ENCODE results near the gene S1PR5.

S1PR5 gene

DNA sequence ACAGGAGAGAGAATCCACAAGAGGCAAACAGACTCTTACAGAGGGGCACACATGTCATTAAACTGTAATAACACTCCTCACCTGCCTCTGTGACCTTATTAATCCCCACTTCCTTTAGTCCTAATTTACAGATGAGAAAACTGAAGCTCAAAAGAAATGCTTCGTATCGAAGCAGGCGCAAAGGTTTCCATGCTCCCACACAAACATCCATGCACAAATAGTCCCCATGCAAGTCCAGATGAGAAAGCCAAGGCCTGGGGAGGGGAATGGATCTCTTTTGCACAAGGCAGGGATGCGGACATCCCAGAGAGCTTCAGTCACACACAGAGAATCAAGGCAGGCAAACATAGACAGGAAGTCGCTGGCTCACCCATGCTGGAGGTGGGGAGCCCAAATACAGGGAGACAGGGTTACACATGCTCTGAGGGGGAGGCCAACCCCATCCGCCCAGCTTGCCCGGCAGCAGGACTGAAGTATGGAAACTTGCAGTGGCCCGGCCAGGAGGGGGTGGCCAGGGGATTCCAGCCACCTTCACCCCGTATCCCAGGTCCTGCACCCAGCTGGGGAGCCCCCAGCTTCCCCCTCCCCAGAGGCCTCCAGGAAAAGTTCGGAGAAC, 468 bp downstream of the S1PR5 start:
- DNase-seq (ENCODE audit: extremely low read depth in 1 of 2, low read depth in 1 of 2), result no peak

- DNase-seq (ENCODE audit: extremely low read depth in 1 of 2, low read depth in 1 of 2), result no peak
Observed at GRCh38 chr19:10516064-10516385, 1.2 kb downstream of the S1PR5 start.

DNA sequence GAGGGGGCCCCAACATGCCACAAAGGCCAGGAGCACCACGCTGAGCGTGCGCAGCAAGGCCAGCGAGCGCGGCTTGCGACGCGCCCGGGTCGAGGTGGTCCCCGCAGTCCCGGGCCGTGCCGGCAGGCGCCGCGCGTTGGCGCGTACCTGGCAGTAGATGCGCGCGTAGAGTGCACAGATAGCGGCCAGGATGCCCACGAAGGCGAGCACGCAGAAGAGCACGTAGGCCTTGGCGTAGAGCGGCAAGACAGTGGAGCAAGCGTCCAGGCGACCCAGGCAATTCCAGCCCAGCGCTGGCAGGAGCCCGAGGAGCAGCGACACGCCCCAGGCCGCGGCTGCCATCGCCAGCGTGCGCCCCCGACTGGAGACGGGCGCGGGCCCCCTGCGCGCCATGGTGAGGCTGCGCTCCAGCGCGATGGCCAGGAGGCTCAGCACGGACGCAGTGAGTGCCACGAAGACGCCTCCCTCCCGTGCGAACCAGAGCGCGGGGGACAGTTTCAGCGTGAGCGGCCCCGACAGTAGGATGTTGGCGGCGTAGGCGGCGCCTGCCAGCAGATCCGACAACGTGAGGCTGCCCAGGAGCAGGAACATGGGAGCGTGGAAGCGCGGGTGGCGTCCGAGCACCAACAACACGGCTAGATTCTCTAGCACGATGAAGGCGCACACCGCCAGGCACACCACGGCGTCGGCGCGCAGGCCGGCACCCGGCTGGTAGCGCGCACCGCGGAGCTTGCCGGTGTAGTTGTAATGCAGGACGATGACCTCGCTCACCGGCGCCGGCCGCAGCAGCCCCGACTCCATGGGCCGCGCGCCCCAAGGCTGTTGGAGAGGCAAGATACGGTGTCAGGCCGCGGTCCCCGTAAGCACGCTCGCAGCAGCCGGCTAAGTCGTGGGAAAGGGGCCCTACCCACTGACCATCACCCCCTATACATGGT, 2.8 kb downstream of the S1PR5 start:
- no peak for DNase-seq (ENCODE audit: extremely low read depth in 1 of 2, low read depth in 1 of 2)

DNA sequence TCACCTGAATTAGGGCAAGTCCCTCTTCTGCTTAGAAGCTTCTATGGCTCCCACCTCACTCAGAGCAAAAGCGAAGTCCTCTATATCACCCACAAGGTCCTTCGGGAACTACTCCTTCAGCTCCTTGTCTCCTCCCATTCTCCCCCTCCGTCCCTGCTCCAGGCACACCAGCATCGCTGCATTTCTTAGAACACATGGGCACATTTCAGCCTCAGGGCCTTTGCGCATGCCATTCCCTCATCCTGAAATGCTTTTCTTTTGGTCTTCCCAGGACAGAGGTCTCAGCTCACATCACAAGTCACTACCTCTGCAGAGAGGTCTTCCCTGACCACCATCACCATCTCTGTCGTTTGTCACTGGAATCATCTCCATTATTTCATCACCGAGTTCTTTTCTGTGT, 4.0 kb downstream of the S1PR5 start:
- DNase-seq (ENCODE audit: extremely low read depth in 1 of 2, low read depth in 1 of 2), result no peak

GRCh38 chr19:10510301-10510802, 6.9 kb downstream of the S1PR5 start:
- no peak for DNase-seq (ENCODE audit: extremely low read depth in 1 of 2, low read depth in 1 of 2)

DNA sequence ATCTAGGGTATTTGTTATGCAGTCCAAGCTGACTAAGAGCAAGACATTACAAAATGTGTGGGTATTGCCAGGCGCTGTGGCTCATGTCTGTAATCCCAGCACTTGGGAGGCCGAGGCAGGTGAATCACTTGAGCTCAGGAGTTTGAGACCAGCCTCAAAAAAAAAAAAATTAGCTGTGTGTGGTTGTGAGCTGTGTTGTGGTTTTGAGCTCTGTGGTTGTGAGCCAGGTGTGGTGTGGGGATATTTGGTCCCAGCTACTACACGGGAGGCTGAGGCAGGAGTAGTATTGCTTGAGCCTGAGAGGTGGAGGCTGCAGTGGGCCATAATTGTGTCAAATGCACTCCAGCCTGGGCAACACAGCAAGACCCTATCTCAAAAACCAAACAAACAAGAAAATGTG, 8.5 kb downstream of the S1PR5 start:
- DNase-seq (ENCODE audit: extremely low read depth in 1 of 2, low read depth in 1 of 2), result no peak

DNA sequence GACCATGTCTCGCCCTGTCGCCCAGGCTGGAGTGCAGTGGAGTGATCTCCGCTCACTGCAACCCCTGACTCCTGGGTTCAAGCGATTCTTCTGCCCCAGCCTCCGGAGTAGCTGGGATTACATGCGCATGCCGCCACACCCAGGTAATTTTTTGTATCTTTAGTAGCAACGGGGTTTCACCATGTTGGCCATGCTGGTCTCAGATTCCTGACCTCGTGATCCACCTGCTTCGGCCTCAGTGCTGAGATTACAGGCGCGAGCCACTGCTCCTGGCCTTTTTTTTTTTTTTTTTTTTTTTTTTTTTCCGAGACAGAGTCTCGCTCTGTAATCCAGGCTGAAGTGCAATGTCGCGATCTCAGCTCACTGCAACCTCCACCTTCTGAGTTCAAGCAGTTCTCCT, 9.2 kb downstream of the S1PR5 start:
- DNase-seq (ENCODE audit: extremely low read depth in 1 of 2, low read depth in 1 of 2), result no peak

DNA sequence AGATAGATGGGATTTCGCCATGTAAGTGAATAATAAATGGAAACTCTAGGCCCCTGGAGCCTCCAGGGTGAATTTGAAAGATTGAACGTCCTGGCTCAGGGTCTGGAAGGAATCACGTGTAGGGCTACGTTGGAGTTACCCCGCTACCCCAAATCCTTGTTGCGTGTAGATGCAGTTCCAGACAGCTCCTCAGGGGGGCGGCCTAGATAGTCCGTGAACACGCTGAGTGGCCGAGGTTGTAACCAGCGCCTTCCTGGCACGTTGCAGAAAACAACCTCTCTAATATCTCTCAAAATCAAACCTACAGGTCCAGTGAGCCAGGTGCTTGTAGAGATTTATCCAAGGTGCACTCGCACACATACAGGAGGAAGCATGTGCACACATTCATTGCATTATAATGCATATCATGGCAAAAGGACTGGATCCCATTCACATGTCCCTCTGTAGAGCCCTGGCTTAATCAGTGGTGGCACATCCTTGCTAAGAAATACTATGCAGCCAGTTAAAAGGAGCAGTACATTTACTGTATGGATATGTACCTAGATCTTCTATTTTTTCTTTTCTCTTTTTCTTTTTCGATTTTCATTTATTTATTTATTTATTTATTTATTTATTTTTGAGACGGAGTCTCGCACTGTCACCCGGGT, 11.5 kb downstream of the S1PR5 start:
- peak; percentile 57 to 67 for DNase-seq (ENCODE audit: extremely low read depth in 1 of 2, low read depth in 1 of 2)

GRCh38 chr19:10503002-10503789, 14.1 kb downstream of the S1PR5 start, which contains the start of gene KEAP1:
Gene KEAP1 (minus strand): TSS chr19:10503356. CDS start chr19:10500033, 3,323 bp downstream.
- DNase-seq (ENCODE audit: extremely low read depth in 1 of 2, low read depth in 1 of 2), result no peak

DNA sequence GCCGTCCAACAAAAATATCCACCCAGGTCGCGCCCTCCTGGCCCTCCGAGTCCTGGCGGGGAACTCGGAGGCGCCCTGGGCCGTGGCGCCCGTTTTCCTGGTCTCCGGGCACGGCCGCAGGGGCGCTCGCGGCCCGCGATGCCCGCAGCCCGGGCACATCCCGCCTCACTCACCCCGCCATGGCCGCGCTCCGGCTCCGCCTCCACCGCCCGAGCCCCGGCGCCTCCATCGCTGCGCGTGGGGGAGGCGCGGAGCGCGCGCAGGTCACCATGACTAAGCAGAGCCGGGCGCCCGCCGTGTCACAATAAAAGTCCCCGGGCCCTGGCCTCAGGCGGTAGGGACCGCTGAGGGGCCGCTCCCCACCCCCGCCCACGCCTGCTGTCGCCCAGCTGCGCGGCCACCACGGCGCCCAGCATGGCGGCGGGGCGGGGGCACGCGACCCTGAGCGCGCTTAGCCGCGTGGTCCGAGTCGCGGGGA, 14.7 kb downstream of the S1PR5 start:
- peak; percentile 65 to 85 for DNase-seq (ENCODE audit: extremely low read depth in 1 of 2, low read depth in 1 of 2)

DNA sequence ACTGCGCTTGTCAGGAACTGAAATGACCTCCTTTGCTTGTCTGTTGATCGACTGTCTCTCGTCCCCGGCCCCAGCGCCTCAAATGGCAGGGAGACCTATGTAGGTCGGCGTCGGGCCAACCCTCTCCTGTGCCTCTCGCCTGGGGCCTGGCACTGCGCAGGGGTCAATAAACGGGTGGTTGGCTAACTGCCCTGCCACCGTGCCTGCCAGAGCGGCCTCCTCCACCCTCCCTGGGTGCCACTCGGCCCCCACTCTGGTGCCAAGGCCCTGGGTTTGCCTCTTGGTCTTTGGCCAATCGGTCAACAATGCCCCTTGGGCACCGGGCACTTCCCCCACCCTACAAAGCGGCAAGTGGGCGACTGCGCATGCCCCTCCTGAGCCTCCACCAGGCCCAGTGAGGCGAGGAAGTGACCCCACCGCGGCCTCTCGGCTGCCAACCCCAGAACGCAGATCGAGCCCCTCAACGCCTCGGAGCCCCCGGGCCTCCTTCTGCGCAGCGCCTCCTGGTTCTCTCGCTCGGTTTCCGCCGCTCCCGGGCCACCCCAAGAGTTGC, 15.2 kb downstream of the S1PR5 start:
- no peak for DNase-seq (ENCODE audit: extremely low read depth in 1 of 2, low read depth in 1 of 2)

GRCh38 chr19:10500247-10500592, 17.0 kb downstream of the S1PR5 start:
- no peak for DNase-seq (ENCODE audit: extremely low read depth in 1 of 2, low read depth in 1 of 2)

GRCh38 chr19:10499550-10500246, 17.5 kb downstream of the S1PR5 start:
- DNase-seq (ENCODE audit: extremely low read depth in 1 of 2, low read depth in 1 of 2), result no peak

GRCh38 chr19:10497371-10497770, 19.9 kb downstream of the S1PR5 start:
- DNase-seq (ENCODE audit: extremely low read depth in 1 of 2, low read depth in 1 of 2), result no peak

- no peak for DNase-seq (ENCODE audit: extremely low read depth in 1 of 2, low read depth in 1 of 2)
Observed at GRCh38 chr19:10491472-10492047, 25.7 kb downstream of the S1PR5 start.

GRCh38 chr19:10486551-10486950, 30.7 kb downstream of the S1PR5 start:
- DNase-seq (ENCODE audit: extremely low read depth in 1 of 2, low read depth in 1 of 2), result no peak

GRCh38 chr19:10478903-10479384, 38.3 kb downstream of the S1PR5 start:
- peak; percentile 71 to 85 for DNase-seq (ENCODE audit: extremely low read depth in 1 of 2, low read depth in 1 of 2)

DNA sequence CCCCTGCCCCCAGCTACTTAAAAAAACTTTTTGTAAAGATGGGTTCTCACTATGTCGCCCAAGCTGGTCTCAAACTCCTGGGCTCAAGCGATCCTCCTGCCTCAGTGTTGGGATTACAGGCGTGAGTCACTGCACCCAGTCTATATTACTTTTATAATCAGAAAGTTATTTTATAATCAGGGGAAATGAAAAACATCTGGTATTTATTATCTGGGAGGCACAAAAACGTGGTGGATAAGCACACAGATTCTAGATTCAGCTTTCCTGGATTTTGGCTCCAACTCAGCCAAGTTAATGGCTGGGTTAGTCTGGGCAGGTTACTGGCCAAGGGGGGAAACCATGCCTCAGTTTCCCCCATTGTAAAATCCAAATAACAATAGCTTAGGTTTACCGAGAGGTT, 38.8 kb downstream of the S1PR5 start:
- no peak for DNase-seq (ENCODE audit: extremely low read depth in 1 of 2, low read depth in 1 of 2)

DNA sequence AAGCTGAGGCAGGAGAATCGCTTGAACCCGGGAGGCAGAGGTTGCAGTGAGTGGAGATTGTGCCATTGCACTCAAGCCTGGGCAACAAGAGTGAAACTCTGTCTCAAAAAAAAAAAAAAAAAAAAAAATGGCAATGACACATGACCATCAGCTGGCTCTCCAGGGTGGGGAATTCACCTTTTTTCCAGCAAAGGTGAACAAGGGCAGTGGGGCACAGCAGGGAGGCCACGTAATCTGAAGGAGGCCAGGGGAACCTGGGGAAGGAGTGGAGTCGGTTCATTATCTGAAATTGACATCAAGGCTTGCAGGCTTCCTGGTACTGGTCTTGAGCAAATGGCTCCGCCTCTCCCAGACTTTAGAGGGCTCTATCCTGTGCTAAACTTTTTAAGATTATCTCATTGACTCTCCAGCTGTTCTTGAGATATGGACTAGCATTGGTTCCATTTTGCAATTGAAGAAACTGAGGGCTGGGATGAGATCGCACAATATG, 42.2 kb downstream of the S1PR5 start:
- DNase-seq (ENCODE audit: extremely low read depth in 1 of 2, low read depth in 1 of 2), result no peak

Measured in activated CD8-positive, alpha-beta memory T cell treated with anti-CD3 and anti-CD28 coated beads for 1 hour (primary cell).